ENCODE results near the gene GLCE.
"Not testable (repeated sequence)": the region's sequence is repeated elsewhere in the genome, so short reads cannot be mapped to it uniquely, and the experiment has no call there.

GLCE gene

DNA sequence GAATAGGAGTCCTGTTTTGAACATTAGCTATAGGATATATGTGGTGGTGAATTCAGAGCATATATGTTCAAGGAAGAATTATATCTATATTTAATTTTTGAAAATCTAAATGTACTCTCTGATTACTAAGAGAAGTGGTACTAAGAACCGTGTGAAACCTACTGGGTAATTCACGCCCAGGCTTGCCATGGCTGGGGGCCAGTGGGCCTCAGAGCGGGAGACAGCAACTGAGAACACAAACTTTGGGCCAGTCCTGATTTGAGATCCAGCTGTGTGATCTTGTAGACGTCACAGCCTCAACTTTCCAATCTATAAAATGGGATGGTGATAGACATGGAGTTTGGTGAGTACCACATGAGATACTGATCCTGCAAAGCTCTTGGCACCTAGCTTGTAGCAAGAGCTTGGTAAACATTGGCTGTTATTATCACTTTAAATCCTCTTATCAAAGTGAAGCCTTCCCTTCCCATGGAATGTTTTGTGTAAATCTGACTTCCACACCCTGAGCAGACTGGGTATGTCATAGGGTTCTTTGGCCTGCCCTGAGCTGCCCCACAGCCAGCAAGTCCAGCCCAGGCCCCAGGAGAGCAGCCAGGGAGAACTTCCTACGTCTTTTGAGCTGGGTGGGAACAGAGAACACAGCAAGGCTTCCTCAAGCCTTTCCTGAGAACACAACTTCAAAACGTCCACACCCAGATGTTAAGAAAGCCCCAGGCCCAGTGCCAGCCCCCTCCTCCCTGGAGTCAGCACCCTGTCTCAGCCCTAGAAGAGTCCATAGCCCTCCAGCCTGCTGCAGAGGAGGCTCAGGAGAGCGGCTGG is 130.1 kb downstream of the GLCE start:
- no peak for ATAC-seq (ENCODE audit: low read depth)
- Mint-ChIP-seq H3K27ac (no peak overlapping the region), H3K27me3 (peaks cover 7% of the 10 kb centered on the region), H3K36me3 (no peaks in the 10 kb centered on the region), H3K4me3 (no peak overlapping the region), H3K9me3 (peaks cover 2% of the 10 kb centered on the region), H3K4me1 (no peaks in the 10 kb centered on the region)
- DNase-seq (ENCODE audit: low spot score in 2 of 2): no peak

DNA sequence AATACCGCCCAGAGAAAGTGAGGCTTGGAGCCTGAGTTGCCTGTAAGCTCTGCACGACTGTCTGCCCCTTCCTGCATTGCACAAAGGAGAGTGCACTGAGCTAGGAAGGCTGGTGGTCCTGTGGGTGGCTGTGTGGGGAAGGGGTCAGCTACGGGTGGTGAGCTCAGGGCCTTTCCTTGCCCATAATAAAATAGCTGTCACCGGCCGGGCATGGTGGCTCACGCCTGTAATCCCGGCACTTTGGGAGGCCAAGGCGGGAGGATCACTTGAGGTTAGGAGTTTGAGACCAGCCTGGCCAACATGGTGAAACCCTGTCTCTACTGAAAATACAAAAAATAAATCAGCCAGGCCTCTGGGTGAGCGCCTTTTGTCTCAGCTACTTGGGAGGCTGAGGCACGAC is 131.2 kb downstream of the GLCE start:
- not testable (repeated sequence) for H3K4me1 Mint-ChIP-seq

DNA sequence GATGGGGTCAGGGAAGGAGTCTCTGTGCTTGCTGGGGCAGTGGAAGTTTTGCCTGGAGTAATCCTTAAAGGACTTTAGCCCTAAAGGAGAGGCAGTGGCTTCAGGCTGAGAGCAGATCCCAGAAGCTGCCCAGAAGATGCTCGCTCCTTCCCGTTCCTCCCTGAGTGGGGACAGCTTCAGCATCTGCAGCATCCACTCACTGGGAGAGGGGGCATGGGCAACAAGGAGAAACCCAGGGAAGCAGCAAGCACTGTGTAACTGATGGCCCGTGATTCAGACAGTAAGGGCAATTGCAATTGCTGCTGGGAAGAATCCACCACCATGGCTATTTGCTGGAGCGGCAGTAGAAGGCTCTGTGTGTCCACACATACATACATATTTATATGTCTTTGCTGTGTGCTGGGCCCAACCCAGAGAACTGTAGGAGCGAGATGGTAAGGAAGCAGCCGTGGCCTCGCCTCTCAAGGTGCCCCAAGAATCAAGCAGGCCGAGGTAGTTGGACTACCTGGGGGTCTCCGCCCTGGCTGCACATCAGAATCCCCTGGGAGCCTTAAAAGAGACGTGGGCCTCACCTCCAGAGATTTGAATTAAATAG is 132.5 kb downstream of the GLCE start:
- H3K4me3 Mint-ChIP-seq: no peak overlapping the region

More for the DNA sequence above, 131.2 kb downstream of the GLCE start:
- ATAC-seq (ENCODE audit: low read depth); H3K36me3 Mint-ChIP-seq; H3K9me3 Mint-ChIP-seq; H3K4me3 Mint-ChIP-seq; H3K27ac Mint-ChIP-seq; DNase-seq (ENCODE audit: low spot score in 2 of 2): not testable (repeated sequence)
- peaks cover 12% of the 10 kb centered on the region for H3K27me3 Mint-ChIP-seq

DNA sequence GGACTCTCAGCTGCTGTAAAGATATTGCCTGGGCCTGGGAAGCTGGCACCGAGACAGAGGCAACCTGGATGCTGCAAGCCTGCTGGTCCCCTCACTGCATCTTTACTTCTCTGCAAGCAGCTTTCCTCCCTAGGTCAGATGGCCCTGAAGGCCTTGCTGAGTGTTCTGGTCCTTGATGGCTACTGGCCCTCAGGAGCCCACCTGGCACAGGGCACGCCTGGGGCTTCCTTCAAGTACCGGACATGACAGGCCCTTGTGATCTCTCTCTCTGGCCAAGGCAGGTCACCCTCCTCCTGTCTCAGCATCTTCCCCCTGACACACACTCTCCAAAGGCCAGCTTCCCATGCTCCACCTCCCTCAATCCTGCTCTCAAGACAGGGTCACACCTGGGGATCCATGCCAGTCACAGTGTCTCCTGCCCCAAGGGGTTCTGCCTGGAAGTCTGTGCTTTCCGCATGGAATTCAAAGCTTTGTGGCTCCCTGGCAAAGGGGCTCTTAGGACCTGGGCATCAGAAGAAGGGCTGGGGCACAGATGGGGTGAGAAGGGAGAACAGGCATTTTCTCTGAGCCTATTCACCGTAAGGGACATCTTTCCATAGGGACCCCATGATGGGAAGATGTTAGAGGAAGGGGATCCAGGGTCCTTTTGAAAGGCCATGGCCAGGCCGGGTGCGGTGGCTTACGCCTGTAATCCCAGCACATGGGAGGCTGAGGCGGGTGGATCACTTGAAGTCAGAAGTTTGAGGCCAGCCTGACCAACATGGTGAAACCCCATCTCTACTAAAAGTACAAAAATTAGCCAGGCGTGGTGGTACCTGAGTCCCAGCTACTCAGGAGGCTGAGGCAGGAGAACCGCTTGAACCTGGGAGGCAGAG is 133.5 kb downstream of the GLCE start:
- Mint-ChIP-seq H3K27me3 (peaks cover 12% of the 10 kb centered on the region), H3K9me3 (peaks cover 2% of the 10 kb centered on the region), H3K27ac (no peak overlapping the region), H3K4me3 (no peak overlapping the region), H3K36me3 (no peaks in the 10 kb centered on the region), H3K4me1 (no peaks in the 10 kb centered on the region)
- DNase-seq (ENCODE audit: low spot score in 2 of 2) (no peak), ATAC-seq (ENCODE audit: low read depth) (no peak)

More for the DNA sequence above, 132.5 kb downstream of the GLCE start:
- ATAC-seq (ENCODE audit: low read depth) (no peak), DNase-seq (ENCODE audit: low spot score in 2 of 2) (no peak)
- Mint-ChIP-seq H3K27ac (no peak overlapping the region), H3K36me3 (no peaks in the 10 kb centered on the region), H3K27me3 (peaks cover 14% of the 10 kb centered on the region), H3K4me1 (no peaks in the 10 kb centered on the region), H3K9me3 (peaks cover 2% of the 10 kb centered on the region)

DNA sequence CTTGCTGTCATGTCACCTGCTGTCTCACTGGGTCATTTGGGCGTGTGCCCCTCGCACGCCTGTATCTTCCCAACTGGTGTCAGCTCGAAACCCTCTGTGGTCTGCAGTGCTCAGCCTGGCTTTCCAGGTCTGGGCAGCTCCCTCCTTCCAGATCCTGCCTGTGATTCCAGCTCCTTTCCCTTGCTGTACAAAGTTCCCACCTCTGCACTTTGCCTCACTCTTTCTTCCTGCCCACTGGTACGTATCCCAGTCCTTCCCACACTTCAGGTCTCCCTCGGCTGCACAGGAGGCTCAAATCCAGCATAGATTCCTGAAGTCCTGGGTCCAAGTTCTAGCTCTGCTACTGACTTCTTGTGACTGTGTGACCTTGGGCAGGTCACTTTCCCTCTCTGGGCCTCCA is 136.2 kb downstream of the GLCE start:
- DNase-seq (ENCODE audit: low spot score in 2 of 2) (no peak), ATAC-seq (ENCODE audit: low read depth) (no peak)
- Mint-ChIP-seq H3K36me3 (no peaks in the 10 kb centered on the region), H3K4me3 (no peak overlapping the region), H3K9me3 (peaks cover 2% of the 10 kb centered on the region), H3K4me1 (no peaks in the 10 kb centered on the region), H3K27ac (no peak overlapping the region), H3K27me3 (peaks cover 21% of the 10 kb centered on the region)

DNA sequence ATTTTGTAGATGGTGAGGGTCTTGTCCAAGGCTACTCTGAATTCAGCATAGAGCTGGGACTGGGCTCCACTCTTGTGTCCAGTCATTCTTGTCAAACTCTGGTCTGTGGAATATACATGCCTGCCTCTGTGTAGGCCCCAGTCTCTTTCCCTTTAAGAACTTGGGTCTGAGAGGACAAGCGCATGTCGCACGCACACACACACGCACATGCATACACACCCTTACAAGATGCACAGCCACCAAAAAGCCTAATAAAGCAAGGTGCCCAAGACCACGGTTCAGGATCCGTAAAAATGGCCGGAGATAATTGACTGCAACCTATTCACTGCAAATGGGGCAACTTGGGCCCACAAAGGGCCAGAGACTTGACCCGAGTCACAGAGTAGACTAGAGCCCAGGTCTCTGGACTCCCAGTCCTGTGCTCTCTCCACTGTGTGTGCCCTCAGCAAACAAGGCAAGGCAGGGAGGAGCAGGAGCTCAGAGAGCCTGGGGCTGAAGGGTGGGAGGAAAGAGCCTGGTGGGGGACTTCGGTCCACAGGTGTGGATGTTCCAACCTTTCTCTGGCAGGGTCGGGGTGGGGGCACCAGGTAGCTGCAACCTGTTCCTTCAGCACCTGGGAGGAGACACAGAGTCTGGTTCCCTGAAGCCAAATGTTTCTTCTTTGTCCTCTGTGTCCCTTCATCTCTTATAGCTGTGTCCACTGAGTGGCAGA is 137.4 kb downstream of the GLCE start:
- Mint-ChIP-seq H3K9me3 (peaks cover 2% of the 10 kb centered on the region), H3K4me3 (peak overlapping the region; percentile 19), H3K36me3 (no peaks in the 10 kb centered on the region), H3K27ac (no peak overlapping the region), H3K4me1 (no peaks in the 10 kb centered on the region), H3K27me3 (peaks cover 23% of the 10 kb centered on the region)
- no peak for ATAC-seq (ENCODE audit: low read depth)
- no peak for DNase-seq (ENCODE audit: low spot score in 2 of 2)

DNA sequence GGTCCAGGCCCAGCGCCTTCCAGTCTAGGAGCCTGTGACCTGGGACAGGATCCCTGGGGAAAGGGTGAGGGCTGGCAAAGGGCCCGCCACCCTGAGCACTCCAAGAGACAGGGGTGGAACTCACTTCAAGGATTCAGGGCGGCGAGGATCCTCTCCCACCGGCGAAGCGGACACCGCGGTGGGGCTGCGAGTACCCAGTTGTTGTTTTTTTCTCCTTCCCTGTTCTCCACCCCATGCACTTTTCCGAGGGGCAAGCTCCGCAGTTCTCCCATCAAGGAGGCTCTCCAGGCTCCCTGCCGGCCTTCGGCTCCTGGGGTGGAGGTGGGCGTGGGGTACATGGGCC is 137.9 kb downstream of the GLCE start:
- Mint-ChIP-seq H3K27ac (no peak overlapping the region), H3K4me1 (no peaks in the 10 kb centered on the region), H3K36me3 (no peaks in the 10 kb centered on the region), H3K4me3 (peak overlapping the region; percentile 19), H3K9me3 (peaks cover 2% of the 10 kb centered on the region), H3K27me3 (peaks cover 25% of the 10 kb centered on the region)
- ATAC-seq (ENCODE audit: low read depth) (no peak), DNase-seq (ENCODE audit: low spot score in 2 of 2) (no peak)

DNA sequence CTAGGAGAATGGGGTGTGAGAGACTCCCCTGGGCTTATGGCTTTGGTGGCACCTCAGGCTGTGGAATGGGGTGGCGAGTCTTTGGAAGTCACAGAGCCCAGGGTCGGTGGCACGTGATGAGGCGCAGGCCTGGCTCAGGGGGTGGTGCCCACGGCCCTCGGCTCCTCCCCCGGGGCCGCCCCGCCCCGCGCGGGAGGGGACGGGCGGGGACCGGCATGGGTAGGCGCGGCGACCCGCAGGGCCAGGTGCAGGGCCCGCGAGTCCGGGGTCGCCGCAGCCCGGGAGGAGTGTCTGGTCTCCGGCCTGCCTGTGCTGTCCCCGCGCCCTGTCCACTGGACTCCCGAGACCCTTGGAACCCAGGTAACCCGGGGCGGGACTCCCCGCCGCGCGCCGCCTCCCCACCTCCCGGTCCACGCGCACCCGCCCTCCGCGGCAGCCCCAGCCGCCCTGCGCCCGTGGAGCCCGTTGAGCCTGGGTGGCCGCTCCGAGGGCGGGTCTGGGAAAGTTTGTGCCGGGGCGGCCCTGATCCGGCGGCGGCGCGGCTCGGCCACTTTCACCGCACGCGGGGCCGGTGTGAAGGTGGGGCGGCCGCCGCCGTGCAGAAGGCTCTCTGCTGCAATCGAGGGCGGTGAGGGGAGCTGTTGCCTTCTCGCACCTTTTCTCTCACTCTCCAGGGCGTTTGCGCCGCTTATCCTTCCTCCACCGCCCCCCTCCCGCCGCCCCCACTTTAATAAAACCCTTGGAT is 138.4 kb downstream of the GLCE start, which contains the start of gene PAQR5:
TSS of gene PAQR5 (plus strand) at position 216 of the 745 bp plus-strand sequence. CDS start 61,169 bp downstream, outside the sequence.
- peaks cover 25% of the 10 kb centered on the region for H3K27me3 Mint-ChIP-seq
- H3K36me3 Mint-ChIP-seq: no peaks in the 10 kb centered on the region
- peaks cover 2% of the 10 kb centered on the region for H3K9me3 Mint-ChIP-seq
- DNase-seq (ENCODE audit: low spot score in 2 of 2) (no peak), ATAC-seq (ENCODE audit: low read depth) (peak; percentile 37)
- H3K4me3 Mint-ChIP-seq: peak within 1 kb of the TSS; percentile 57
- H3K4me1 Mint-ChIP-seq: no peaks in the 10 kb centered on the region
- H3K27ac Mint-ChIP-seq: no peak within 1 kb of the TSS

DNA sequence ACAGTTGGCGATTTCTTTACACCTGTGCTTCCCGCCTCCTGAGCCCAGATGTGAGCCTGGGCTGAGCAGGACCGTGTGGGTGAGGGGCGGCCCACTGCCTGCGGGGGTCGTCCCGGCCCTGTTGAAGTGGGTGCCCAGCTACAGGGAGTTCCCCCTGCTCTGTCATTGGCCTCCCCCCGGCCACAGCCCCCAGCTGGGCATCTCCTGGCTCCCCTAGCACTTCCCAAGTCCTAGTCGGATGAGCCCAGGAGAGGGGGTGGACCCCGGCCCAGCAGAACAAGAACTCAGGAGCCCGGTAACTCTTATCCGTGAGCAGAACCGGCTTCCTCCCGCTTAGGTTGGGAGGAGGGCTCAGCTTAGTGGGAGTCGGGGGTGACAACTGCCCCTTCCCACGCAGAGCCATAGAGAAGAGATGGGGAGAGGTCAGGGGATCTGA is 139.0 kb downstream of the GLCE start:
- H3K27me3 Mint-ChIP-seq: peaks cover 25% of the 10 kb centered on the region

DNA sequence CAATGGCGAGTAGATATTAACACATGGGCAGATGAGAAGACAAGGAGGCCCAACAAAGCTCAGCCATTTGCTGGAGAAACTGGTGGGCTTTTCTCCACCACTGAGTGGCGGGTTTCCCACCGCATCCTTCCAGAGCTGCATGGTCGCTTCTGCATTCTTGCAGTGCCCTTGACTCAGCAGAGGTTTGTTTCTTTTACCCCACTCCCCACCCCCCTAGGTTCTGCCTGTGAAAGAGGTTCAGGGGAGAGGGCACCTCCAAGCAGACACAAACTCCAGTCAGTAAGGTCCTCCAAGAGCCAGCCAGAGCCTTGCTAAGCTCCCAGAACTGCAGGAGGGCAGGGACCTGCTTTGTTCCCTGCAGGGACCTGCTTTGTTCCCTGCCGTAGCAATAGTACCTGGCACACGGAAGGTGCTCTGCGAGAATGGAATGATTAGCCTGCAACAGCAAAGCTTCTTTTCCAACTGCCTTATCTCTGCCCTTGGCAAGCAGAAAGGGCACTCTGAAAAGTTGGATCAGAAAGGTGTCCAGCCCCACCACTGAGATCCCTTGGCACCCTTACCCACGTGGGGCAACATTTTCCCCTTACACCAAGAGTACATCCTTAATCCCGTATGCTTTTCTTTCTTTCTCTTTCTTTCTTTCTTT is 139.6 kb downstream of the GLCE start:
- H3K27me3 Mint-ChIP-seq: peaks cover 22% of the 10 kb centered on the region
- DNase-seq (ENCODE audit: low spot score in 2 of 2) (no peak), ATAC-seq (ENCODE audit: low read depth) (no peak)
- no peaks in the 10 kb centered on the region for H3K9me3 Mint-ChIP-seq
- H3K4me1 Mint-ChIP-seq: no peaks in the 10 kb centered on the region
- no peak overlapping the region for H3K4me3 Mint-ChIP-seq
- H3K27ac Mint-ChIP-seq: no peak overlapping the region
- H3K36me3 Mint-ChIP-seq: no peaks in the 10 kb centered on the region

More for the DNA sequence above, 139.0 kb downstream of the GLCE start:
- no peak for DNase-seq (ENCODE audit: low spot score in 2 of 2)
- Mint-ChIP-seq H3K9me3 (peaks cover 2% of the 10 kb centered on the region), H3K4me3 (peak overlapping the region; percentile 35), H3K4me1 (no peaks in the 10 kb centered on the region), H3K36me3 (no peaks in the 10 kb centered on the region), H3K27ac (no peak overlapping the region)
- no peak for ATAC-seq (ENCODE audit: low read depth)

DNA sequence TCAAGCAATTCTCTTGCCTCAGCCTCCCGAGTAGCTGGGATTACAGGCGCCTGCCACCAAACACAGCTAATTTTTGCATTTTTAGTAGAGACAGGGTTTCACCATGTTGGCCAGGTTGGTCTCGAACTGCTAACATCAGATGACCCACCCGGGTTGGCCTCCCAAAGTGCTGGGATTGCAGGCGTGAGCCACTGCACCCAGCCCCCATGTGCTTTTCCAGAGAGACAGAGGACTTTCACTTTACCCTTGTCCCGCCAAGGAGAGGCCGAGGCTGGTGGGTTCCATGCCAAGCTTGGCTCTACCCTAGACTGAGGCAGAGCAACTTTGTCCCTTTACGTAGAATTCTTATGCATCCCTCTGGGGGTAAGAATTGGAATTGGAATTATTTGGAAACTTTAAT is 140.7 kb downstream of the GLCE start:
- H3K27ac Mint-ChIP-seq; H3K4me1 Mint-ChIP-seq; H3K4me3 Mint-ChIP-seq; ATAC-seq (ENCODE audit: low read depth); H3K36me3 Mint-ChIP-seq; DNase-seq (ENCODE audit: low spot score in 2 of 2); H3K9me3 Mint-ChIP-seq: not testable (repeated sequence)
- H3K27me3 Mint-ChIP-seq: peaks cover 19% of the 10 kb centered on the region

DNA sequence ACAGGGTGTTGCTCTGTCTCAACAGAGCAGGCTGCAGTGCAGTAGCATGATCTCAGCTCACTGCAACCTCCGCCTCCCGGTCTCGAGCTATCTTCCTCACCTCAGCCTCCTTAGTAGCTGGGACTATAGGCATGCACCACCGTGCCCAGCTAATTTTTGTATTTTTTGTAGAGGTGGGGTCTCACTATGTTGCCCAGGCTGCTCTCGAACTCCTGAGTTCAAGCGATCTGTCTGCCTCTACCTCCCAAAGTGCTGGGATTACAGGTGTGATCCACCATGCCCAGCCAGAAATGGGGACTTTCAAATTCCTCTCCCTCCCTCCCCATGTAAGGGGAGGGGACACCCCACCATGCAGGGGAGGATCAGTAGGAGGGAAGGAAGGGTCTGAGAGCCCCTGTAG is 141.7 kb downstream of the GLCE start:
- not testable (repeated sequence) for DNase-seq (ENCODE audit: low spot score in 2 of 2); H3K9me3 Mint-ChIP-seq; H3K4me1 Mint-ChIP-seq; H3K27ac Mint-ChIP-seq; H3K4me3 Mint-ChIP-seq; H3K36me3 Mint-ChIP-seq; ATAC-seq (ENCODE audit: low read depth)
- peaks cover 20% of the 10 kb centered on the region for H3K27me3 Mint-ChIP-seq

DNA sequence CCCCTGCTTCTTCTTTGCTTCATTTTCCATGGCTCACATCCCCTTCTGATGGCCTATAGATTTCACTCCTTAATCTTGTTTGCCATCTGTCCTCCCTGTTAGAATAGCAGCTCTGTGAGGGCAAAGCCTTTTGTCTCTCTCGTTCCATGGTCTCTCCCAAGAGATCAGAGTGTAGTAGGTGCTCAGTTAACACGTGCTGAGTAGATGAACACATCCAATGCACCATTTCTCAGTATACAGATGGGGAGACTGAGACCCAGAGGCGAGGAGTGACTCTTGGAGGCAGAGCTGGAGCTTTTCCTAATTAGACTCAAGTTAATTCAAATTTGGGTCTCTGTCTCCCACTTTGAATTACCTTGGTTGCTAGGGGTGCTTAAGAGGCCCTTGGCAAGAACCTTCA is 142.5 kb downstream of the GLCE start:
- no peak for ATAC-seq (ENCODE audit: low read depth)
- H3K27me3 Mint-ChIP-seq: peaks cover 27% of the 10 kb centered on the region
- H3K4me3 Mint-ChIP-seq: no peak overlapping the region
- H3K27ac Mint-ChIP-seq: no peak overlapping the region
- H3K4me1 Mint-ChIP-seq: no peaks in the 10 kb centered on the region
- H3K9me3 Mint-ChIP-seq: no peaks in the 10 kb centered on the region
- DNase-seq (ENCODE audit: low spot score in 2 of 2): no peak
- no peaks in the 10 kb centered on the region for H3K36me3 Mint-ChIP-seq

Data from memory B cell (primary cell).